Activated naive CD4-positive, alpha-beta T cell treated with Interleukin-2 at 50 U/mL for 16 hours (primary cell): ENCODE measurements around the gene DENND2A.

Experiments
- DNase-seq: peaks from one replicate; pipeline ENCODE4 v3.0.0-alpha.2; 2020

The DENND2A gene

GRCh38 chr7:140617081-140617480 is 23.5 kb downstream of the DENND2A start:
- DNase-seq = no peak

- DNase-seq = no peak
Observed at GRCh38 chr7:140616328-140616727, 24.3 kb downstream of the DENND2A start.

- DNase-seq = no peak
Observed at GRCh38 chr7:140611641-140612040, 29.0 kb downstream of the DENND2A start.

GRCh38 chr7:140610204-140611165 is 30.1 kb downstream of the DENND2A start:
- no peak for DNase-seq

- DNase-seq = no peak
Observed at GRCh38 chr7:140609646-140610045, 31.0 kb downstream of the DENND2A start.

- DNase-seq = no peak
Observed at GRCh38 chr7:140607441-140607989, 33.1 kb downstream of the DENND2A start.

- no peak for DNase-seq
Observed at GRCh38 chr7:140605337-140605736, 35.3 kb downstream of the DENND2A start.

- no peak for DNase-seq
Observed at GRCh38 chr7:140604760-140605159, 35.9 kb downstream of the DENND2A start.

GRCh38 chr7:140604076-140604475 is 36.5 kb downstream of the DENND2A start:
- DNase-seq = no peak

GRCh38 chr7:140601566-140602174 is 38.9 kb downstream of the DENND2A start:
- DNase-seq = no peak

- no peak for DNase-seq
Observed at GRCh38 chr7:140600341-140600740, 40.3 kb downstream of the DENND2A start.

- no peak for DNase-seq
Observed at GRCh38 chr7:140597428-140597949, 43.1 kb downstream of the DENND2A start.

- DNase-seq = no peak
Observed at GRCh38 chr7:140596519-140597427, 43.8 kb downstream of the DENND2A start.

- DNase-seq = no peak
Observed at GRCh38 chr7:140595468-140596092, 45.0 kb downstream of the DENND2A start.

GRCh38 chr7:140594131-140594691 is 46.4 kb downstream of the DENND2A start:
- no peak for DNase-seq

GRCh38 chr7:140593672-140593982 is 47.0 kb downstream of the DENND2A start:
- no peak for DNase-seq

GRCh38 chr7:140592964-140593671 is 47.5 kb downstream of the DENND2A start:
- no peak for DNase-seq

GRCh38 chr7:140591180-140591902 is 49.3 kb downstream of the DENND2A start:
- no peak for DNase-seq

- DNase-seq = no peak
Observed at GRCh38 chr7:140587243-140587642, 53.4 kb downstream of the DENND2A start.

- no peak for DNase-seq
Observed at GRCh38 chr7:140586516-140586915, 54.1 kb downstream of the DENND2A start.

GRCh38 chr7:140585333-140585732 is 55.3 kb downstream of the DENND2A start:
- DNase-seq = no peak
